Neural progenitor cell (in vitro differentiated cells): ENCODE data around the gene VANGL2. TPM values are rescaled to one million over a fixed set of nuclear protein-coding genes. Genes with fewer than 3 reads are reported as not detected.

ENCODE experiments used
- DNase-seq: peaks from one replicate; pipeline ENCODE4 v3.0.0-alpha.2; 2016; ENCODE audit warnings: low spot score
- H2AFZ ChIP-seq: fragments of 200-600 bp; sonication (generic); replicated peaks from 2 replicates; pipeline ENCODE4 v1.6.1; 2016; ENCODE audit warnings: antibody characterized with exemption
- H3F3A ChIP-seq: fragments of 200-600 bp; sonication (generic); 2 replicates; pipeline ENCODE4 v1.6.1; 2016; ENCODE audit warnings: antibody characterized with exemption, low read depth
- H3K27ac ChIP-seq: fragments of 200-600 bp; sonication (generic); 2 replicates; pipeline ENCODE4 v1.5.1; 2016; ENCODE audit warnings: mild to moderate bottlenecking
- H3K27me3 ChIP-seq: fragments of 200-600 bp; sonication (generic); 2 replicates; pipeline ENCODE4 v1.6.1; 2016; ENCODE audit warnings: mild to moderate bottlenecking, moderate library complexity
- H3K36me3 ChIP-seq: fragments of 200-600 bp; sonication (generic); 2 replicates; pipeline ENCODE4 v1.5.1; 2016
- H3K4me1 ChIP-seq: fragments of 200-600 bp; sonication (generic); 2 replicates; pipeline ENCODE4 v1.6.1; 2016; ENCODE audit warnings: mixed run types
- H3K4me2 ChIP-seq: fragments of 200-600 bp; sonication (generic); 2 replicates; pipeline ENCODE4 v1.6.1; 2016
- H3K4me3 ChIP-seq: fragments of 200-600 bp; sonication (generic); 2 replicates; pipeline ENCODE4 v1.5.1; 2016
- H3K79me2 ChIP-seq: fragments of 200-600 bp; sonication (generic); 2 replicates; pipeline ENCODE4 v1.6.1; 2016; ENCODE audit warnings: low read depth
- H3K9ac ChIP-seq: fragments of 200-600 bp; sonication (generic); 2 replicates; pipeline ENCODE4 v1.6.1; 2016
- H3K9me3 ChIP-seq: fragments of 200-600 bp; sonication (generic); 2 replicates; pipeline ENCODE4 v1.5.1; 2016; ENCODE audit warnings: low read depth
- H4K20me1 ChIP-seq: fragments of 200-600 bp; sonication (generic); 2 replicates; pipeline ENCODE4 v1.6.1; 2016; ENCODE audit warnings: low read depth
- H3K27ac Mint-ChIP-seq: 3 replicates; pipeline ENCODE4 v1.8.0; 2021; ENCODE audit warnings: mixed read lengths
- H3K27me3 Mint-ChIP-seq: 2 replicates; pipeline ENCODE4 v1.8.0; 2022; ENCODE audit warnings: low read depth, mild to moderate bottlenecking, inconsistent platforms, moderate library complexity, mixed read lengths; ENCODE audit not compliant: insufficient read depth
- H3K36me3 Mint-ChIP-seq: 3 replicates; pipeline ENCODE4 v1.8.0; 2021; ENCODE audit warnings: mixed read lengths
- H3K4me1 Mint-ChIP-seq: 3 replicates; pipeline ENCODE4 v1.8.0; 2021; ENCODE audit warnings: mixed read lengths
- H3K4me3 Mint-ChIP-seq: 3 replicates; pipeline ENCODE4 v1.8.0; 2021; ENCODE audit warnings: mild to moderate bottlenecking, moderate library complexity, mixed read lengths
- H3K9me3 Mint-ChIP-seq: 3 replicates; pipeline ENCODE4 v1.8.0; 2020; ENCODE audit warnings: mixed read lengths
- CTCF ChIP-seq: fragments of 200-600 bp; sonication (generic); IDR thresholded peaks from 2 replicates; pipeline ENCODE4 v1.5.1; 2017; ENCODE audit warnings: antibody characterized with exemption, mild to moderate bottlenecking
- EZH2 ChIP-seq: fragments of 200-600 bp; sonication (generic); IDR thresholded peaks from 2 replicates; pipeline ENCODE4 v1.6.1; 2017; ENCODE audit warnings: antibody characterized with exemption, mild to moderate bottlenecking, moderate library complexity
- EZH2phosphoT487 ChIP-seq: fragments of 200-600 bp; sonication (generic); IDR thresholded peaks from 2 replicates; pipeline ENCODE4 v1.6.1; 2017; ENCODE audit warnings: antibody characterized with exemption
- total RNA-seq: library from RNA; depleted of rRNA; stranded (reverse); fragments of >200 nt; gene quantifications from 2 replicates; pipeline ENCODE4 v1.2.3, GENCODE V29; 2015; ENCODE audit warnings: low replicate concordance

VANGL2 gene
- total RNA-seq, 1 donor from 2014 or later, result 23.0 TPM

- H3K4me2 ChIP-seq, result no peak overlapping the region
- no peaks in the 10 kb centered on the region for H3K79me2 ChIP-seq
- H3K36me3 ChIP-seq, result no peaks in the 10 kb centered on the region
- H3K27ac ChIP-seq, result no peak overlapping the region
- H2AFZ ChIP-seq, result no peak overlapping the region
- Mint-ChIP-seq H3K9me3 (no peaks in the 10 kb centered on the region), H3K4me1 (peaks cover 3% of the 10 kb centered on the region), H3K36me3 (no peaks in the 10 kb centered on the region), H3K27me3 (no peaks in the 10 kb centered on the region), H3K27ac (no peak overlapping the region), H3K4me3 (no peak overlapping the region)
- peaks cover 11% of the 10 kb centered on the region for H3K4me1 ChIP-seq
- no peaks in the 10 kb centered on the region for H3F3A ChIP-seq
- no peaks in the 10 kb centered on the region for H3K9me3 ChIP-seq
- H3K9ac ChIP-seq, result no peak overlapping the region
- TF ChIP-seq CTCF (no peak), EZH2 (no peak), EZH2phosphoT487 (no peak)
- H4K20me1 ChIP-seq, result no peaks in the 10 kb centered on the region
- no peak overlapping the region for H3K4me3 ChIP-seq
- H3K27me3 ChIP-seq, result no peaks in the 10 kb centered on the region
- no peak for DNase-seq
Measured at GRCh38 chr1:160454371-160455152, 54.2 kb downstream of the VANGL2 start.

- H2AFZ ChIP-seq, result no peak overlapping the region
- H3K9me3 Mint-ChIP-seq, result no peaks in the 10 kb centered on the region
- H3K4me1 Mint-ChIP-seq, result peaks cover 3% of the 10 kb centered on the region
- no peaks in the 10 kb centered on the region for H3K27me3 ChIP-seq
- no peaks in the 10 kb centered on the region for H3K36me3 Mint-ChIP-seq
- H3K27me3 Mint-ChIP-seq, result no peaks in the 10 kb centered on the region
- H3K36me3 ChIP-seq, result no peaks in the 10 kb centered on the region
- H3K27ac ChIP-seq, result no peak overlapping the region
- H3K79me2 ChIP-seq, result no peaks in the 10 kb centered on the region
- H3K4me3 ChIP-seq, result no peak overlapping the region
- peaks cover 16% of the 10 kb centered on the region for H3K4me1 ChIP-seq
- H3K4me3 Mint-ChIP-seq, result no peak overlapping the region
- H3K9me3 ChIP-seq, result no peaks in the 10 kb centered on the region
- no peak overlapping the region for H3K4me2 ChIP-seq
- no peak overlapping the region for H3K9ac ChIP-seq
- no peaks in the 10 kb centered on the region for H3F3A ChIP-seq
- H4K20me1 ChIP-seq, result no peaks in the 10 kb centered on the region
- DNase-seq, result no peak
- no peak overlapping the region for H3K27ac Mint-ChIP-seq
- TF ChIP-seq CTCF (no peak), EZH2 (no peak), EZH2phosphoT487 (no peak)
Measured at GRCh38 chr1:160455153-160455517, 54.8 kb downstream of the VANGL2 start.

GRCh38 chr1:160459056-160459455 is 58.7 kb downstream of the VANGL2 start:
- no peak overlapping the region for H3K4me3 ChIP-seq
- H3F3A ChIP-seq, result no peaks in the 10 kb centered on the region
- no peaks in the 10 kb centered on the region for H3K27me3 ChIP-seq
- H3K36me3 ChIP-seq, result no peaks in the 10 kb centered on the region
- H4K20me1 ChIP-seq, result no peaks in the 10 kb centered on the region
- no peak overlapping the region for H3K9ac ChIP-seq
- H3K27me3 Mint-ChIP-seq, result no peaks in the 10 kb centered on the region
- H3K4me3 Mint-ChIP-seq, result no peak overlapping the region
- H3K27ac ChIP-seq, result no peak overlapping the region
- H3K27ac Mint-ChIP-seq, result peak overlapping the region; percentile 31
- H3K79me2 ChIP-seq, result no peaks in the 10 kb centered on the region
- TF ChIP-seq EZH2phosphoT487 (no peak), CTCF (no peak), EZH2 (no peak)
- DNase-seq, result peak; percentile 18
- H3K4me1 Mint-ChIP-seq, result peaks cover 3% of the 10 kb centered on the region
- no peaks in the 10 kb centered on the region for H3K36me3 Mint-ChIP-seq
- no peaks in the 10 kb centered on the region for H3K9me3 Mint-ChIP-seq
- peaks cover 22% of the 10 kb centered on the region for H3K4me1 ChIP-seq
- no peaks in the 10 kb centered on the region for H3K9me3 ChIP-seq
- peak overlapping the region; percentile 13 for H2AFZ ChIP-seq
- H3K4me2 ChIP-seq, result no peak overlapping the region
